GM12874 (cell line): ENCODE results near the gene CAMTA1.

Source experiments
- TF ChIP-seq, protein P1 (sequence below): IDR thresholded peaks from 2 replicates; pipeline ENCODE4 v1.5.1; 2011; ENCODE audit warnings: low read depth, mild to moderate bottlenecking, control low read depth, low read length, moderate library complexity; ENCODE audit not compliant: insufficient read depth

The CAMTA1 gene

DNA sequence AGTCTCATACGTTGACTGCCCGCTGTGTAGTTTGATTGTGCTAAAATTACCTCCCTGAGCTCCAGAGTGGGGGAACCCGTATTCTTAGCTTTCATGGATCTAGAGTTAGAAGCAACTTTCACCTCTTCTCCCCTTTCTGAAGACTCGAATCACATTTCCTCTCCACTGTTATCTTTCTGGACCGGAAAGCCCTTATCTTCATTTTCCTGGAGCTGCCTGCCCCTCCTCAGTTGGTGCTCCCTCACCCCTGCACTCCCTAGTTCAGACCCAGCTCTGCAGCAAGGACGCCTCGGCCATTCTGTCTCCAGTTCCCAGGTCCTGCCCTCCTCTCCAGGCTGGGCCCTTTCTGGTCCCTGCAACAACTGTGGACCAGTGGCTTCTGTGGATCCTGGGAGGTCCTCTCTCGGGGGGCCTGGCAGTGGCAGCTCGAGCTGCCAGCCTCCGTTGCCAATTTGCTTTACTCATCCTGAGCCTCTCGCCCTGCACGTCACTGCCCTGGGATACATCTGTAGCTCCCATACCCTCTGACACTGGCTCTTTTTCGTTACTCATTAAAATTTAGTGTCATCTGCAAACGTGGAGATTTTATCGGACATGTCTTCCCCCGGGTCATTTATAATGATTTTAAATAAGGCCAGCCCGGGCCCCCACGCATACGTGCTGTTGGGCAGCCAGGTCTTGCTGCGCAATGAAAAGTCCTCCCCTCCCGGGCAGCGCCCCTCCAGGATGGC, 844.4 kb downstream of the CAMTA1 start:
- TF ChIP-seq, protein P1, sequence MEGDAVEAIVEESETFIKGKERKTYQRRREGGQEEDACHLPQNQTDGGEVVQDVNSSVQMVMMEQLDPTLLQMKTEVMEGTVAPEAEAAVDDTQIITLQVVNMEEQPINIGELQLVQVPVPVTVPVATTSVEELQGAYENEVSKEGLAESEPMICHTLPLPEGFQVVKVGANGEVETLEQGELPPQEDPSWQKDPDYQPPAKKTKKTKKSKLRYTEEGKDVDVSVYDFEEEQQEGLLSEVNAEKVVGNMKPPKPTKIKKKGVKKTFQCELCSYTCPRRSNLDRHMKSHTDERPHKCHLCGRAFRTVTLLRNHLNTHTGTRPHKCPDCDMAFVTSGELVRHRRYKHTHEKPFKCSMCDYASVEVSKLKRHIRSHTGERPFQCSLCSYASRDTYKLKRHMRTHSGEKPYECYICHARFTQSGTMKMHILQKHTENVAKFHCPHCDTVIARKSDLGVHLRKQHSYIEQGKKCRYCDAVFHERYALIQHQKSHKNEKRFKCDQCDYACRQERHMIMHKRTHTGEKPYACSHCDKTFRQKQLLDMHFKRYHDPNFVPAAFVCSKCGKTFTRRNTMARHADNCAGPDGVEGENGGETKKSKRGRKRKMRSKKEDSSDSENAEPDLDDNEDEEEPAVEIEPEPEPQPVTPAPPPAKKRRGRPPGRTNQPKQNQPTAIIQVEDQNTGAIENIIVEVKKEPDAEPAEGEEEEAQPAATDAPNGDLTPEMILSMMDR: no peak

DNA sequence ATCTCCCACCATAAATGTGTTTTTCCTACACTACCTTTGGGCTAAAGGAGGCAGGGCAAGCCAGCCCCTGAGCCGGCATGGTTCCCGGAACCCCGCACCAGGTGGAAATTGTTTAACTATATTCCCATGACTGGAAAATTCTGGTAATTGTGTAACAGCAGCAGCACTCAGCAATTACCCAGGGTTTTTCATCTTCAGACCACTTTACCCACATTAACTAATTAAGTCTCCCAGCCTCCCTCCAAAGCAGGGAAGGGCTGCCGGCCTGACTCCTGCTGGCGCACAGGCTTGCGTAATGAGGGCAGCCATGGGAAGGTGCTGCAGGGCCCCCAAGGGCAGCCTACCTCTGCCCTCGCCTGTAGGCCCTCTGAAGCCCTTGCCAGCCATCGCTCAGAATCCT, 845.1 kb downstream of the CAMTA1 start:
- TF ChIP-seq, protein P1: no peak

DNA sequence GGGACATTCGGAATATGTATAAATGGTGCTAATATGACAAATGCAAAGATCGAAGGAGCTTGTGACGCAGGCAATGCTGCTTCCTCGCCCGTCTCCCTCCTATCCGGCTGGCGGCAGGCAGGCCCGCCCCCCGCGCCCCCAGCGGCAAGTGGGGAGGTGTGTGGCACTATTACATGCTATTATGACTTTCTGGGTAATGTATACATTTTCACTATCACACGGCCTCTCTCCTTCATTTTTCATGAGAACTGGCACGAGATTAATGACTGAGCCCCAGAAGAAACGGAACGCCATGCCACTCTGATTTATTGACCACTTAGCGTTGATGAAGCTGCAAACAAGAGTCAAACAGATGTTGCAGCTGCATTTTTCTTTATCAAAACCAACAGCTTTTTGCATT, 846.9 kb downstream of the CAMTA1 start:
- TF ChIP-seq, protein P1: no peak

DNA sequence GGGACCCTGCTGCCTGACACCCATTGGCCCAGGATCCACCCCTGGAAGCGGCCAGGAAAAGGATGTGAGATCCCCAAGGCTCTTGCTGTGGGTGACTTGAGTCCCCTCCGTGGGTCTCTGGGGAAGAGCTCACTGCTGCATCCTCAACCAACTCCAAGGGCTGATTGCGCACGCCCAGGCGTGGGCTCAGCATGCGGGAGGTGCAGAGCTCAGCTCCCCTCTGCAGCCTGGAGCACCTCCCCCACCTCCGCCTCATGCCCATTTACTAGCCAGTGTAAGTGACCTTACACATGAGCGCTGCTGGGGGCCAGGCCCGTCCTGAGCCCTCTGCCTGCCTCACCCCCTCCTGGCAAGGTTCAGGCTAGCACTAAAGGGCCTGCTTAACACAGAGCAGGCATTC, 847.4 kb downstream of the CAMTA1 start:
- TF ChIP-seq, protein P1: no peak

DNA sequence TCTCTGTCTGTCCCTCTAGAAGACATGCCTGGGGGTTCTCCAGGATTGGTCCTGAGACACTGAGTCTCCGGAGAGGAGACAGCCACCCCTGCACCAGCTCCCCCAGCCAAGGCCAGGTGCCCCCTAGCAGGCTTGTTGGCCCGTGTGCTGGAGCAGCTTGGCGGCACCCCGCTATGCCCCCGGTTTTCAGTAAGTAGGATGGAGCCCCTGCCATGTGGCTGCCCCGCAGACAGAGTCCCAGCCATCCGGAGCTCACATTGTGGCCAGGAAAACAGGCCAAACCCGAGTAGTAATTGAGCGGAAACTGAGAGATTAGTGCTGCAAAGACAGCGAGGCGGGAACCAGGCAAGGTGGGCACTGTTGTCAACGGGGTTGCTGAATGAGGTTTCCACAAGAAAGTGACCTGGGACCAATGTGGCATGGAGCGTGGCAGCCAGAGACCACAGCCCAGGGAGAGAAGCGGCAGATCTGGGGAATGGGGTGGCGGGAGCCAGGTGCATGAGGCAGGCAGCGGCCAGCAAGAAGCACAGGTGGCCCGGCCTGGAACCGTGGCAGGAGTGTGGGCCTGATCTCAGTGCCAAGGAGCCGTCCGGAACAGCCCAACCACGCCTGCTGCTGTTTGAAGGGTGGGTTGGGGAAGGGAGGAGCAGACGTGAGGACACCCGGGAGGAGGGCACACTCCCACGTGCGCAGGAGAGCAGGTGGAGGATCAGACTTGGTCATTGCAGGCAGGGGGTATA, 848.4 kb downstream of the CAMTA1 start:
- TF ChIP-seq, protein P1: no peak

DNA sequence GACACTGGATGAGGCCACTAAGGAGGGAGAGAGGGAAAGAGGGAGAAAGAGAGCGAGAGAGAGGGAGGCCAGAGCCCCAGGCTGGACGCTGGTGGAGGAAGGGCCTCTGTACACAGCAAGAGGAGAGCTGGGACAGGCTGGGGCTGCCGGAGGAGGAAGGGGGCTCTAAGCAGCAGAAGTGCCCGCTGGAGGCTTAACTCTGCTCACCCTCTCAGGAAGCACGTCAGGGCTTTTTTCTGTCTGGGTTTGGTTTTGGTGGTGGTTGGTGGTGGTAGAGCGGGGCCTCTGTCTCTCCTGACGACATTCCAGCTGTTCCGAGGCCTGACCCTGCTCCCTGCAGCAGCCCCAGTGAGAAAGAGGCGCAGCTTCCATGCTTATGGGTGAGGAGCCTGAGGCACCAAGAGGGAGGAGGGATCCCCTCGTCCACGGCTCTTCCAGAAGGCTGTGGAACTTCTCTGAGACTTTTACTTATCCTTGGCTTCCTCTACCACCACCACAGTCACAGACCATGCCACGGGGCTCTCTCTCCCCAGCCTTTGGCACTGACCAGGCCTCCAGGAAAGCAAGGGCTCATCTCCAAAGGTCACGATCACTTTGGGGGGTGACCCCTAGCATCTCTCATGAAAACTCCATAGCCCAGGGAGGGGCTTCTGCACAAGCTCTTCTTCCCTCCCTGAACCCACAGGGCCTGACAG, 849.4 kb downstream of the CAMTA1 start:
- TF ChIP-seq, protein P1: no peak

DNA sequence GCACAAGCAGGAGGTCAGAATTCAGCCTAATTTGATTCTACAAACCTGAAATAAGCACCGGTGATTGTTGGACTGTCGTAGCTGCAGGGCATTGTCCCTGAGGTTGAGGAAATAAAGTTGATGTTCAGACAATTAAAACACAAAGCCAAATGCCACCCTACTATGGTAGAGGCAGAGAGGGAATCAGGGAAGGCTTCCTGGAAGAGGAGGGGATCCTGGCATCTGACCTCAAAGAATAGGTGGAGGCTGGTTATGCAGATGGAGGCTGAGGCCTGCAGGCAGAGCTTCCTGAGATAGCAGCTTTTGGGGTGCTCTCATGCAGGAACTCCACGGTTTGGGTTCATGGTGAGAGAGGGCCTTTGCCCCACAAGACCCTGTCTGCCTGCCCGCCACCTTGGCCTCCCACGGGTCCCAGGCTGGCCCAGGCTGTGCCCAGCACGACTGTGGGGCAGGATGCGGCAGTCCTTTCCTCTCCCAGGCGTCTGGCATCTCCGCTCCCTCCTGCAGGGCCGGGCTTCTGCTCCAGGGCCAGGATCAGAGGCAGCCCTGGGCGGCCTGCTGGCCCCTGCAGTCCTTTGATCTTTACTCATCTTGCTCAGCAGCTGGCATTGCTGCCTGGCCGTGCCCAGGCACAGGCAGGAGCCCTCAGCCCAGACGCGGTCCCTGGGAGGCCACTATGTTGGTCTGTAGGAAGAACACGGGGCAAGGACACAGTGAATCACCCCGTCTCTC, 851.7 kb downstream of the CAMTA1 start:
- TF ChIP-seq, protein P1: no peak
